HEK293T (cell line): ENCODE data around the gene USP19.

Source experiments
- ARNT ChIP-seq: fragments of 450-650 bp; IDR thresholded peaks from 2 replicates; pipeline ENCODE4 v1.6.1; 2017; ENCODE audit warnings: mild to moderate bottlenecking
- BHLHE40 ChIP-seq: fragments of 450-650 bp; IDR thresholded peaks from 2 replicates; pipeline ENCODE4 v1.6.1; 2016; ENCODE audit warnings: mild to moderate bottlenecking, moderate library complexity, borderline replicate concordance
- FOXK2 ChIP-seq: fragments of 450-650 bp; IDR thresholded peaks from 2 replicates; pipeline ENCODE4 v1.6.1; 2016; ENCODE audit warnings: mild to moderate bottlenecking
- L3MBTL2 ChIP-seq: fragments of 450-650 bp; conservative IDR thresholded peaks from 2 replicates; pipeline ENCODE4 v1.6.1; 2016; ENCODE audit warnings: mild to moderate bottlenecking
- NFRKB ChIP-seq: fragments of 450-650 bp; IDR thresholded peaks from 2 replicates; pipeline ENCODE4 v1.6.1; 2016; ENCODE audit warnings: mild to moderate bottlenecking, moderate library complexity
- PKNOX1 ChIP-seq: fragments of 450-650 bp; IDR thresholded peaks from 2 replicates; pipeline ENCODE4 v1.6.1; 2016
- SP1 ChIP-seq: fragments of 450-650 bp; IDR thresholded peaks from 2 replicates; pipeline ENCODE4 v1.6.1; 2017
- SUZ12 ChIP-seq: fragments of 450-650 bp; IDR thresholded peaks from 2 replicates; pipeline ENCODE4 v1.6.1; 2016; ENCODE audit warnings: mild to moderate bottlenecking
- TARDBP ChIP-seq: fragments of 450-650 bp; IDR thresholded peaks from 2 replicates; pipeline ENCODE4 v1.6.1; 2016
- ZNF384 ChIP-seq: fragments of 450-650 bp; IDR thresholded peaks from 2 replicates; pipeline ENCODE4 v1.6.1; 2016

GRCh38 chr3:49158792-49159191 lies 38.2 kb upstream of the USP19 start:
- TF ChIP-seq TARDBP (no peak), SP1 (no peak), NFRKB (no peak), L3MBTL2 (no peak), ARNT (no peak), SUZ12 (no peak), BHLHE40 (no peak), ZNF384 (no peak), PKNOX1 (no peak), FOXK2 (no peak)
